Left renal pelvis (tissue), 4 donors: ENCODE results near the gene HDAC4. TPM values are rescaled to one million over a fixed set of nuclear protein-coding genes. Genes with fewer than 3 reads are reported as not detected.
"Not testable (repeated sequence)": the region's sequence is repeated elsewhere in the genome, so short reads cannot be mapped to it uniquely, and the experiment has no call there.

ENCODE experiments used
- DNase-seq, 4 donors: peaks; one replicate each; pipeline ENCODE4 v3.0.0-alpha.2; 2013; ENCODE audit warnings: low read depth in 4 of 4, low spot score in 3 of 4
- polyA plus RNA-seq, 4 donors: library from polyadenylated mRNA; unstranded; fragments of 120-200 nt; gene quantifications; one replicate each; pipeline ENCODE4 v1.2.1, GENCODE V29; 2013; ENCODE audit not compliant: insufficient read length in 4 of 4

The HDAC4 gene
- polyA plus RNA-seq, 4 donors = 12.9 to 15.4 (median 14.4) TPM

DNA sequence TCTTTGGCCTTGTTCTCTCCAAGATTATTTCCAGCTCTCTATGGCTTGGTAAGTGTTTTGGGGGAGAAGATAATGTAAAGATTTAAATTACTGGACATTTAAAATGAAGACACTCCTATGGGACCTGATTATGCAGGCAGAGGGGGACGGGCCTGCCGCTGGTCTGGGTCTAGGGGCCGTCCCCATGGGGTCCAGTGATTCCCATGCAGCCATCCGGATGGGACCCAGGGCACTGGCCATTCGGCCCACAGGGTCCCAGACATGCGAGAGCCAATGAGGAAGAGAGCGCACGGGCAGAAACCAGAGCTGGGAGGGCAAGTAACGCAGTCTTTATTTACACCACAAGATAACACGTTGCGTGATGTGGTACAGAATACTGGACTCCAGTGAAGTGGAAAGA, 353.0 kb downstream of the HDAC4 start:
- no peak for DNase-seq

DNA sequence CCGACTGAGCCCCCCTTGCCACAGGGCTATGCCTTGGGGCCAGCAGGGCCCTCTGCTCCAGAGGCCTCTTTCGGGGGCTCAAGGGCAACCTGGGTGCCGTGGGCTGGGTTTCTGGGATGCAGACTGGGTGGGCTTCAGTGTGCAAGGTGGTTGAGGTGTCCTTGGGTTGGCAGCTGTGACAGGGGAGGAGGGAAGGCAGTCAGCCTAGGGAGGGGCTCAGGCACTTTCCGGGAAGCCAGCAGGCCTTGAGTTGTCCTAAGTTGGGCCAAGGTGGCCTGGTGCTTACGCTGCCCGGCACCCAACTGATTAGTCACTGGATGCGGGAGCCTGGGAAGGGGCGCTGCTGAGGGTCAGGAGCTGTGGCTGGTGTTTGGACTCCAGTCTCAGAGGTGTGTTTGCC, 353.4 kb downstream of the HDAC4 start:
- DNase-seq = no peak

DNA sequence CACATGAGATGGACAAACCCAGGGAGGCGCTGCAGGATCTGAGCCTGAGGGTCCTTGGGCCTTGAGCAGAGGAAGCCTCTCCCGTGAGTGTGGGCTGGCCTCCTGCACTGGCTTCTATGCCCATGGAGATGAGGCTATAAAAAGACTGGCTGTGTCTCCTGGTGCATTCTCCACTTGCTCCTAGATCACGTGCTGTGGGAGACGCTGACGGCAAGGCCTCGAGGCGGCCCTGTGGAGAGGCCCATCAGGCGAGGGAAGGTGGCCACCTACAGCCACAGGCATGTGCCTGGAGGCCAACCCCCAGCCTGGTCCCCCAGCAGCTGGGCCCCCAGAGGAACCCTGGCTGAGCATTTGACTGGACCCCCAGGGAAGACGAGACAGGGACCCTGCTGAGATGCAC, 354.0 kb downstream of the HDAC4 start:
- DNase-seq = no peak

DNA sequence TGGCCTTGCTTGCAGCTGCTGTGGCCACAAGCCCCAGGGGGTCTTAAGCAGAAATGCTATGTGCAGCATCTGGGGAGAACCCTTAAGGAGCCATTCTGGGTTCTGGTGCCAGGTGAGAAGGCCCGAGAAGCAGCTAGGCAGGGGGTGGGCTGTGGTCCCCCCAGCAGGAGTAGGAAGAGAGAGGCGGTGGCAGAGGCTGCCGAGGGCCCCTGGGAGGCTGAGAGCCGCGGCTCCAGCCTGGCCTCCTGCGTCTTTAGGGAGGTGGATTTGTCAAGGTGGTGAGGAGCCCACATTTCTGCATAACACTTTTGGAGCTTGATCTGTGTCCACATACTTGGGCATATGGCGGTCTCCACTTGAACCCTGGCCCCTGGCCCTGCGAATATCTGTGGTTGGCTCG, 356.5 kb downstream of the HDAC4 start:
- DNase-seq = no peak

DNA sequence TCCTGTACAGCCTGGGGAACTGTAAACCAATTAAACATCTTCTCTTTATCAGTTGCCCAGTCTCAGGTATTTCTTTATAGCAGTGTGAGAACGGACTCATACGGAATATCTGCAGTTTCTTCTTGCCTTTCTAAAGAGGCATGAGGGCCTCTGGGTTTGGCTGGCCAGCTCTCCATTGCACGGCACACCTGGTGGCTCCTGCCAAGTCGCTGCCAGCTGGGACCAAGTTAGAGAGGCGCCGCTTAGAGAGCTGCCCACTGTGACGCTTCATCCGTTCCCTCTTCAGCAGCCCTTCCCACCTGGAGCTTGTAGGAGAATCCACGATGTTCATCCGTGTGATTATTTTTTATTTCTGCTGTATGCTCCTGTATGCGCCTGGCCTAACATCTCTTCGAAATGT, 357.5 kb downstream of the HDAC4 start:
- no peak for DNase-seq

DNA sequence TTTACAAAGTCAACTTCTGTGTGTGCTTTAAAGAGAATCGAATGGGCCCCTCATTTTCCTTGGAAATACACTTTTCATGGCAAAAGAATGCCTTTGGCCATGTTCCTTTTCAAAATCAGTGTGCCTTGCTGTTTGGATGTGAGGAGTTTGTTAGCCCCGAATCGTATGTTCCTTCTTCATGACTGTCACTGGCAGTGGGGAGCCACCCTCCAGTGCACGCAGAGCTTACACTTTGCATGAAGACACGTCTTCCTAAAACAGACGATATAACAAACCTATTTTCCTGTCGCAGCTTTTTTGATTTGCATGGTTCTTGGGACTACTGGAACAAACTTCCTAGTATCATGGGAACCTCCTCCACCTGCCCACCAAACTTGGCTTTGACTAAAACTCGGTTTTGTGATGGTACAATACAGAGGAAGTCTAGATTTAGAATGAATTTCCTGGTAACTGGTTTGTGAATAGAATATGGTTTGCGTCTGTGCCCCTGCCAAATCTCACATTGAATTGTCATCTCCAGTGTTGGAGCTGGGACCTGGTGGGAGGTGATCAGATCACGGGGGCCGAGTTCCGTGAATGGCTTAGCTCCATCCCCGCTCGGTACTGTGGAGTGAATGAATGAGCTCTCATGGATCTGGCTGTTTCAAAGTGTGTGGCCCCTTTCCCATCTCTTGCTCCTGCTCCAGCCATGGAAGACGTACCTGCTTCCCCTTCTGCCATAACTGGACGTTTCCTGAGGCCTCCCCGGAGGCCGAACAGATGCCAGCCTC, 358.1 kb downstream of the HDAC4 start:
- no peak for DNase-seq

DNA sequence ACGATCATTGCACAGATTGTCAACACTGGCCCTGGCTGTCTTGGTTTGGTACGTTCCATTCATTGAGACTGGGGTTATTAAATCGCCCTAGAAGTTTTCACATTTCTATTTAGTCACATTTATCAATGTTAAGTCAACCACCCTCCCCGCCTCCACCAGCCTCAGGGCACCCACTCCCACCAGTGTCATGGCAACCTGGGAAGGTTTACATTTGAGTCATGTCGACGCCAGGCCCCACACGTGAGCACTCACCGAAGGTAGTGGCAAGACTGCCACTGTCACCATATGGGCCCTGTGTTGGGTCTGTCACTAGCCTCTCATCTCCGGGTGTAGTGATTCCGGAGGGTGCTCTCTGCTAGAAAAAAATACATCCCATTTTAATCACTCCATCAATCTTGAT, 358.8 kb downstream of the HDAC4 start:
- DNase-seq = no peak

DNA sequence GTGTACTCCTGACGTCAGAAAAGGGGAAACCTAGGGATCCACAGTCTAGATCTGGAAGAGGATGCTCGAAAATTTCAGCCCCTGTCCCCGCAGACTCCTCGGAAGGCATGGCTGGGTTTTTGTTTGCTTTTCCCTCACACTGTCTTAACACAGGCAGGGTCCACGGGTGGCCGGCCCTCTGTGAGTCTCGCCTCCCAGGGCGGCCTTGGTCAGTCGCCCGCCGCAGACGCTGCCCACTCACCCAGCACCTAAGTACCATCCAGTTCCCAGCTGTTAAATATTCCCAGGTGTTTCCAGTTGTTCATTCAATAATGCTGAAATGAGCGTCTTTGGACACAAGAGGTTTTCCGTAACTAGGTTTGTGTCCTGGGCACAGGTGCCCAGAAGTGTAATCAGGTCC, 359.8 kb downstream of the HDAC4 start:
- DNase-seq = no peak

DNA sequence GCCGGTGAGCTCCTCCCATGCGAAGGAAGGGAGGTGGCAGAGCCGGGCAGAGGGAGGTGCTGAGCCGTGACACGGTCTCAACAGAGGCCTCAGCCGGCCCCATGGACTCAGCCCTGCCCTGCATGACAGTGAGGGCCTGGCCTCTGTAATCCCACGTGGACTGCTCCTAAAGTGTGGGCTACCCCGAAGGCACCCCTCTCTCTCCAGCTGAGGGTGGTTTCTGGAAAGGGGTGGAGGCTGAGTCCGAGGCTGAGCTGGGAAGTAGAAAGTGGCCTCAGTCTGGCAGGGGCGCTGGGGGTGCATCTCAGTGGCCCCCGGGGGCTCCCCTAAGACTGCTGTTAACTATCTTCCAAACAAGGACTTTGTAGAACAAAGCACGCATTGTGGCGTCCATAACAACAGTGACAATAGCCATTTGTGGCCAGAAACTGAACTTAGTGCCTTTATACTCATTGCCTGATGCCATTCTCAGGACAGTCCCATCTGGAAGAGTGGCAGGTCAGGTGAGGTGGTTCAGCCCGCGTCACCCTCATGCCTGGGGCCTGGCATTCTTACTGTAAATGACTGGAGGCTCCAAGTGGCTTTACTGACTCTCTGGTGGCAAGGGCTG, 360.6 kb downstream of the HDAC4 start:
- no peak for DNase-seq

DNA sequence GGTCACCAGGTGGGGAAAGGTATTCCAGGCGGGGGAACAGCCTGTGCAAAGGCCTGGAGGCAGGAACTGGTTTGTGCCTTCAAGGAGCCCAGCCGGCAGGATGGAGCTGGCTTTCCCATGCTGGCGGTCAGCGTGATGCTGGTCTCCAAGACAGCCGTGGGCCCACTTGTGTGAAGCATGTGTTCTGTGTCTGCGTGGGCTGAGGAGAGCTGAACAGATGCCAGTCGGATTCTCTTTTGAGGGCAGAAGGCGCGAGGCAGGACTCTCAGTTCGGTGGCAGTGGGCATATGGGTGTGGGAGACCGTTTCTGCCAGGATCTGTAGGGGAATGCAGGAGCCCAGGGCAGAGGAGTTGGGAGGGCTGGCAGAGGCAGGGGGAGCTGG, 361.4 kb downstream of the HDAC4 start:
- DNase-seq = no peak

DNA sequence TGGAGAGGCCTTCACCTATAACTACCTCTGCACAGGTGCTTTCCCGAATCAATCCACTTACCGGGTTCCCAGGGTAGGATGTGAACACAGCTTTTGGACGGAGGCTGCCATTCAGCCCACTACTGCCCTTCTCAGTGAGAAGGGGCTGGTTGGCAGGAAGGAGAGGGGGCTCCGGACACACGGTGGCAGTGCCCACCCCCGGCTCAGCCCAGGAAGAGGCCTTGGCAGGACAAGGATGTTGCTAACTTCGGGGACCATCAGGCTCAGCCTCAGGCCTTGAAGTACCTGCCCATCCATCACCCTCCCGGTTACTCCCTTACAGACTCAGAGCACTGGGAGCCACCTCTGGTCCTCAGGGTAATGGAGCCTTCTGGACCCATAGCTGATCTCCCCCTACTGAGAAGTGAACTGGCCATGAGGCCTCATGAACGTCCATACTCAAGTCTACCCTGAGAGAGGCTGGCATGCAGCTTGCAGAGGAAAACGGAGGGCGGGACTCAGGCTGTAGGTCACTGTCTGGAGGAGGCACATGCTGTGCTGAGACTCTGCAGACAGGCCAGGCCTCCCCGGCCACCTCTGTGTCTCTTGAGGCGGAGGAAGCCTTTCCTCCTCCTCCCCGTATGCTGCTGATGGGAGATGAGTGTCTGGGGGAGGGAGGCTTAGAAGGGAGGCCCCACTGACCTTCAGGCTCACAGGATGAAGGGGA, 361.9 kb downstream of the HDAC4 start:
- DNase-seq = no peak

DNA sequence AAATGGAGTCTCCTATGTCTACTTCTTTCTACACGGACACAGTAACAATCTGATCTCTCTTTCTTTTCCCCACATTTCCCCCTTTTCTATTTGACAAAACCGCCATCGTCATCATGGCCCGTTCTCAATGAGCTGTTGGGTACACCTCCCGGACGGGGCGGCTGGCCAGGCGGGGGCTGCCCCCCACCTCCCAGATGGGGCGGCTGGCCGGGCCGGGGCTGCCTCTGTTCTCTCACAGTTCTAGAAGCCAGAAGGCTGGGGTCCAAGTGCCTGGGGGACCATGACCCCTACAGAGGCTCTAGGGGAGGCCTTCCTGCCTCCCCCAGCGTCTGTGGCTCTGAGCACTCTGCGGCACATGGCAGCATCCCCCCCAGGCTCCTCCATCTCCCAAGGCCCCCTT, 362.5 kb downstream of the HDAC4 start:
- DNase-seq = not testable (repeated sequence)

DNA sequence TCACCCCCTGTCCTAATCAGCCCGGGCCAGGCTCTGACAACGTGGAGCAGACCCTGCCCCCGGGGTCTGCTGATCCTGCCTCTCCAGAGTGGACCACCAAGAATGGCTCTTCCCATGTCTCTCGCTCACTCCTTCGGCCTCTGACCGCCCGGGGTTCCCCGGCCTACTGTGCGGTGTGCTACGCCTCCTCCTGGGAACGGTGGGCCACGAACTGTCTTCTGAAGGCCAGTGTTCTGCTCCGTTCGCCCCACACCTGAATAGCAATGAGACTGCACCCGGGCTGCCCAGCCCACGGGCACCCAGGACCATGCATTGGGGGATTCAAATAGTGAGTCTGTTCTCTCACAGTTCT, 363.3 kb downstream of the HDAC4 start:
- no peak for DNase-seq

DNA sequence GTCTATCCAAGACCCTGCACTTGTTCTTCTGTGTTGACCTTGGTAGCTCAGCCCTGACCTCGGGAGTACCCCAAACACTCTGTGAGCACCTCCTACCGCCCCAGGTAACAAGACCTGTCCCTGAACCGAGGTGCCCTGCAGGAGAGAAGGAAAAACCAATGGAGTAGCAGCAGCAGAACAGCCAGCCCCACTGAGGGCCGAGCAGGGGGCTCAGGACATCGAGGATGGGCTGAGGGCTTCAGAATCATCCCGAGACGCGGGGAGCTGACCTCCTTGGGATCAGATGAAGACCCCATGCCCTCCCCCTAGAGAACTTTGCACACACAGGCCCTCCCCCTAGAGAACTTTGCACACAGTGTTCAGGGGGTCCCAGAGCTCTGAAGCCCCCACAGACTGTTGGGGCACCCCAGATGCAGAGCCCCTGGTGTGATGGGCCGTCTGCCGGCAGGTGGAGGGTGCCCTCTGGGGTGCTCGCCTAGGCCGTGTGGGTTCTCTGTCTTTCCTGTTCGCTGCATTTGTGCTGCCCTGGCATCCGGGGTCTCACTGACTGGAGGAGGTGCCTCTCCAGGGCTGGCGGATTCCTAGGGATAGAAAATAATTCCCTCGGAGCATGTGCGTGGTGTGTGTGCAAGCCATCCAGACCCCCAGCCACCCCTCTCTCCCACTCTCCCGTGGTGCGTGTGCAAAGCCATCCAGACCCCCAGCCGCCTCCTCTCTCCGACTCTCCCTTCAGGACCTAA, 363.8 kb downstream of the HDAC4 start:
- DNase-seq = no peak

DNA sequence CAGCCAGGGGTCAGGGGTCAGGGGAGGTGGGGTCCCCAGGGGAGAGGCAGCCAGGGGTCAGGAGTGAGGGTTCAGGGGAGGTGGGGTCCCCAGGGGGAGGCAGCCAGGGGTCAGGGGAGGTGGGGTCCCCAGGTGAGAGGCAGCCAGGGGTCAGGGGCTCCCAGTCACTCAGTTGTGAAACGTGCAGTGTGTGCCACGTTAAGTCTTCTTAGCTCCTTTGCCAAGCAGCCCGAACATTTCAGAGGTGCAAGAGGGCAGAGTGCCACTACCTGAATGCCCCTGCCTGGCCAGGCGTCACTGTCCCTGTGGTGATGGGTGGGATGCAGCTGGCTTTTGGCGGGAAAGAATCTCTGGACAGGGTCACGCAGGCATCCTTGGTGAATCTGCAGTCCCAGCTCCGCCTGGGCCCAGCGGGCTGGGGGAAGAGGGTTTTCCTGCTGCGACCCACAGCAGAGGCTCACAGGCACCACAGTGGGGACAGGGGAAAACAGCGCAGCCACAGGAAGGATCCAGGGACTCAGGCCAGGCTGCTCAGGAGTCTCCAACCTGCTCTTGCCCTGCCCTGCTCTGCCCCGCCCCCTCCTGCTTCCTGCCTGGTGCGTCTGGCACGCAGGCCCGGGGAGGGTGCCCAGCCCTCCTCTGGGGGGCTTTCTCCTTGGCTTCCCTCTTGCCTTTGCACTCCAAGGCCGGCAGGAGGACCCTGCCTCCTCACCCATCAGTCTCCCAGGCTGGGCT, 364.7 kb downstream of the HDAC4 start:
- DNase-seq = no peak

DNA sequence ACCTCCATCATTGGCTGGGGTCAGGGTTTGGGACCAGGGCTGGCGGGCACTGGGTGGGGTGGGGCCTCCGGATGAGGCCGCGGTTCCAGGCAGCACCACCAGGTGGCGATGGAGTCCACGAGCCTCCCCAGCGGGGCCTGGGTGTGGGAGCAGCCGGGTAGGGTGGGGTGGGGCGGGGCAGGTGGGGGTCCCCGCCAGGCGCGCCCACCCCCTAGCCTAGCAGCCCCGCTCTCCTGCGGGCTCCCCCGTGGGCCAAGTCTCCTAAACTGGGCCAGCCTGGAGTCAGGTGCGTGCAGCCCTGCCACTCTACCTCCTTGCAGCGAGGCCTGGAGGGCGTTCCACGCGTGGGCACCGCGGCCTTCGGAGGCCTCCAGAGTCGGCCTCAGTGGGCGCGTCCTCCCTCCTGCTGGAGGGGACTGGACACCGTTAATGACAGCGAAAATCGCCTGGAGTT, 365.4 kb downstream of the HDAC4 start:
- DNase-seq = no peak

DNA sequence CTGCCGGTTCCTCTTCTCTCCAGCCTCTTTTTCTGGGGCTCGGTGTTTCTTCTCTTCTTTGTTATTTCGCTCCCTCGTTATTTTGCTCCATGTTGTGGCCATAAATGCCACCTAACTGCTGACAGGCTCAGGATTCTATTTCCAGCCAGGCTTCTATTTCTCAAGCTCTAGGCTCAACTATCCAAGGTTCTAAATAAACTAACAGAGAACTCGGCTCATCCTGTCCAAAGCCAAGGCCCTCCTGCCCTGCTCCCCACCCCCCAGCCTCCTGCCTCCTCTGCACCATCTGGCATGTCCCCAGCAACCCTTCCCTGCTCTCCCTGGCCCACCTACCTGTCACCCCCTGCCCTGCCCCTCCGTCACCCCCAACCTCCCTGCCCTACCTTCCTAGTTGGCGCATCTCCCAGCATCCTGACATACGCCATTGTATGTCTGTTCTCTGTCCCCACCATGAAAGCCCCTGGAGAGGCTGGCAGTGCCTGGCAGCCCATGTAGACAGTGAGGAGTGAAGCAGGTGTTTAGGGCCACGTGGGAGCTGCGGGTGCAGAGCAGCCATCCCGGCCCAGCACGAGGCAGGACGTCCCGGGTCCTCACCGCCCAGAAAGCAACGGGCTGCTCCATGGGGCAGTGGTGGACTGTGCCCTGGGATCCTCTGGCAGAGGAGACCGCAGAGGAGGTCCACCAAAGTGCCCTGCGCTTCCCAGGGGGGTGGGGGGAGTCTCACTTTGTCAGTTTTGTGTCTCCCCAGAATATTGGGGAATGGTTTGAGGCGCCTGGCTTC, 366.1 kb downstream of the HDAC4 start:
- no peak for DNase-seq

DNA sequence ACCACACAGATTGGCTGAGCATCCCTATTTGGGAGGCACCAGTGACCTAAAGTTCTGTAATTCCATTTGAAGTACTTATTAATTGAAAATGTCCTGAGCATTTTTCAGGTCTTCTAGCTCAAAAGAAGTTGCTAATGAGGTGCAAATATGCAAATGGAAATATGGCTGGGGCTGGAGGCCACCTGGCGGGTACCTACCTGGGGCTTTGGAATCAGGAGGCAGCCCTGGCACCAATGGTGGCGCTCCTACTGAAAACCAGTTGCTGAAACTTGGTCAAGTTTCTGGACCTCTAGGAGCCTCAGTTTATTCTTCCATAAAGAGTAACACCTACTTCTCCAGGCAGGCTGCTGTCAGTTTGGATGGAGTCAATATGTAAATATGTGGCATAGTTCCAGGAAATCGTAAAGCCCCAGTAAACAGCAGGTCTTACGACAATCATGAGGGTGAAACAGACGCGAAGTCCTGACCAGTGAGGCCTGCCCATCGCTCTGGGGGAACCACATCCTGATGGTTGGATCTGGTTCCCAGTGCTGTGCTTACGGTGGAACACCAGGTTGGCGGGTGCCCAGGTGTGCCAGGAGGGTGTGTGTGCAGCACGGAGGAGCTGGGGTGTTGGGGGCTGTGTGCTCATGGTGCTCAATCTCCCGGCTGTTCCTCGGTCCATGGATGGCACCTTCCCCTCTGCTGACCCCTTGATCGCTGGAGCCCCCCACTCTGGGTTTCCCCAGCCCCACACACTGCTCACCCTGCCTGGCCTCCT, 366.8 kb downstream of the HDAC4 start:
- DNase-seq = no peak

DNA sequence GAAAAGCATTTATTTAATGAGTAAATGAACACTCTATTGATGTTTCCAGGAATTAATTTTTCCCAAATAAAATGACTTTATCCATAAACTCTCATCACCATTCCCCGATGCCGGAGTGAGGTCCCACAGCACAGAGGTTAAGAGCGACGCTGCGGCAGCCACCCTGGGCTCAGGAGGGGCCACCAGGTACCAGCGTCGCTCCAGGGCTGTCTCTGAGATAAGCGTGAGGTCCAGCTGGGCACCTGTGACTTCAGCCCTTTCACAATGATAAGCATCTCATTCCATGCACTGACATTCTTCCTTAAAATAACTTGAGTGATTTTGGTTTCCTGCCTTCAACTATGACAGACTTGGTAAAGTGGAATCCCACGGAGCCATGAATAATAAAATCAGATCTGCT, 370.9 kb downstream of the HDAC4 start:
- no peak for DNase-seq
